ENCODE results near the gene HNRNPUL1.

DNA sequence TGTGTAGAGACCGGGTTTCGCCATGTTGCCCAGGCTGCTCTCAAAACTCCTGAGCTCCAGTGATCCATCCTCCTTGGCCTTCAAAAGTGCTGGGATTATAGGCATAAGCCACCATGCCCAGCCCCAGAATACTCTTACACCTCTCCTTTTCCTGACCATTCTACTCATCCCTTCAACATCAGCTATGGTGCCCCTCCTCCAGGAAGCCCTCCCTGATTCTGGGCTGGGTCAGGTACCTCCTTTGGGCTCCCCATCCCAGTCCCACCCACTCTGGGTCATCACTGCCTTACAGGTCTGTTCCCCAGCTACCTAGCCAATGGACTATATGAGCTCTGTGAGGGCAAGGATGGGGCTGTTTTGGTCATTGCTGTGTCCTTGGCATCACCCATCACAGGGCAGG, 80.0 kb downstream of the HNRNPUL1 start:
- TF ChIP-seq EZH2 (IDR thresholded peaks at IDR 0.05; ENCODE audit: low read length) = no peak
- TF ChIP-seq, protein P1, sequence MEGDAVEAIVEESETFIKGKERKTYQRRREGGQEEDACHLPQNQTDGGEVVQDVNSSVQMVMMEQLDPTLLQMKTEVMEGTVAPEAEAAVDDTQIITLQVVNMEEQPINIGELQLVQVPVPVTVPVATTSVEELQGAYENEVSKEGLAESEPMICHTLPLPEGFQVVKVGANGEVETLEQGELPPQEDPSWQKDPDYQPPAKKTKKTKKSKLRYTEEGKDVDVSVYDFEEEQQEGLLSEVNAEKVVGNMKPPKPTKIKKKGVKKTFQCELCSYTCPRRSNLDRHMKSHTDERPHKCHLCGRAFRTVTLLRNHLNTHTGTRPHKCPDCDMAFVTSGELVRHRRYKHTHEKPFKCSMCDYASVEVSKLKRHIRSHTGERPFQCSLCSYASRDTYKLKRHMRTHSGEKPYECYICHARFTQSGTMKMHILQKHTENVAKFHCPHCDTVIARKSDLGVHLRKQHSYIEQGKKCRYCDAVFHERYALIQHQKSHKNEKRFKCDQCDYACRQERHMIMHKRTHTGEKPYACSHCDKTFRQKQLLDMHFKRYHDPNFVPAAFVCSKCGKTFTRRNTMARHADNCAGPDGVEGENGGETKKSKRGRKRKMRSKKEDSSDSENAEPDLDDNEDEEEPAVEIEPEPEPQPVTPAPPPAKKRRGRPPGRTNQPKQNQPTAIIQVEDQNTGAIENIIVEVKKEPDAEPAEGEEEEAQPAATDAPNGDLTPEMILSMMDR (optimal IDR thresholded peaks at IDR 0.05 in 1 of 3, IDR thresholded peaks at IDR 0.05 in 1 of 3, conservative IDR thresholded peaks at IDR 0.05 in 1 of 3; ENCODE audit: extremely low read depth in 1 of 3, insufficient read depth in 2 of 3, low read length in 3 of 3) = no peak
